ENCODE results near the gene WDR4. TPM values are rescaled to one million over a fixed set of nuclear protein-coding genes. Genes with fewer than 3 reads are reported as not detected.
"Not testable (repeated sequence)": the region's sequence is repeated elsewhere in the genome, so short reads cannot be mapped to it uniquely, and the experiment has no call there.

The WDR4 gene
- total RNA-seq, 3 donors from 2014 or later: 6.2 to 16.4 (median 12.7) TPM

GRCh38 chr21:42843056-42843455 lies 36.3 kb downstream of the WDR4 start:
- Histone ChIP-seq H3K27ac (no peak overlapping the region), H3K4me1 (no peaks in the 10 kb centered on the region), H3K4me3 (no peak overlapping the region), H3K9me3 (no peaks in the 10 kb centered on the region), H3K27me3 (no peaks in the 10 kb centered on the region), H3K36me3 (no peaks in the 10 kb centered on the region)
- DNase-seq (ENCODE audit: low spot score in 2 of 2): no peak
- intact Hi-C loops (cut with DNase I; ENCODE audit: low total_unique reads): no loop called here
- TF ChIP-seq POLR2AphosphoS5 (IDR thresholded peaks at IDR 0.05) (no peak), POLR2A (IDR thresholded peaks at IDR 0.05) (no peak), CTCF (IDR thresholded peaks at IDR 0.05) (no peak)

- H3K4me1 ChIP-seq, H3K36me3 ChIP-seq: not testable (repeated sequence)
- peak in 1 of 2 donors; percentile 41 for DNase-seq (ENCODE audit: low spot score in 2 of 2)
Observed at GRCh38 chr21:42841916-42842655, 37.3 kb downstream of the WDR4 start.

GRCh38 chr21:42841156-42841915 lies 38.0 kb downstream of the WDR4 start:
- no peak for TF ChIP-seq POLR2A (IDR thresholded peaks at IDR 0.05)
- no peak for TF ChIP-seq CTCF (IDR thresholded peaks at IDR 0.05)
- no peak for TF ChIP-seq POLR2AphosphoS5 (IDR thresholded peaks at IDR 0.05)
- intact Hi-C loops (cut with DNase I; ENCODE audit: low total_unique reads): no loop called here
- no peak overlapping the region for H3K4me3 ChIP-seq
- no peaks in the 10 kb centered on the region for H3K36me3 ChIP-seq
- peak in 1 of 2 donors; percentile 39 for DNase-seq (ENCODE audit: low spot score in 2 of 2)
- no peak overlapping the region for H3K27ac ChIP-seq
- H3K27me3 ChIP-seq: no peaks in the 10 kb centered on the region
- no peaks in the 10 kb centered on the region for H3K9me3 ChIP-seq
- H3K4me1 ChIP-seq: no peaks in the 10 kb centered on the region

More at GRCh38 chr21:42841916-42842655, 37.3 kb downstream of the WDR4 start:
- H3K27me3 ChIP-seq; H3K9me3 ChIP-seq; H3K27ac ChIP-seq; H3K4me3 ChIP-seq; intact Hi-C loops (cut with DNase I; ENCODE audit: low total_unique reads): not testable (repeated sequence)

- Histone ChIP-seq H3K36me3 (no peaks in the 10 kb centered on the region), H3K27ac (no peak overlapping the region), H3K9me3 (no peaks in the 10 kb centered on the region), H3K27me3 (no peaks in the 10 kb centered on the region), H3K4me3 (no peak overlapping the region), H3K4me1 (no peaks in the 10 kb centered on the region)
- intact Hi-C loops (cut with DNase I; ENCODE audit: low total_unique reads): no loop called here
- peak in 1 of 2 donors; percentile 15 for DNase-seq (ENCODE audit: low spot score in 2 of 2)
- TF ChIP-seq CTCF (IDR thresholded peaks at IDR 0.05) (no peak), POLR2AphosphoS5 (IDR thresholded peaks at IDR 0.05) (no peak)
Observed at GRCh38 chr21:42840411-42841155, 38.8 kb downstream of the WDR4 start.

GRCh38 chr21:42839271-42840231 lies 39.8 kb downstream of the WDR4 start:
- no peak overlapping the region for H3K27ac ChIP-seq
- no peaks in the 10 kb centered on the region for H3K9me3 ChIP-seq
- H3K36me3 ChIP-seq: no peaks in the 10 kb centered on the region
- no peak overlapping the region for H3K4me3 ChIP-seq
- intact Hi-C loops (cut with DNase I; ENCODE audit: low total_unique reads): no loop called here
- DNase-seq (ENCODE audit: low spot score in 2 of 2): peak in 1 of 2 donors; percentile 41
- H3K4me1 ChIP-seq: no peaks in the 10 kb centered on the region
- TF ChIP-seq POLR2AphosphoS5 (IDR thresholded peaks at IDR 0.05) (no peak), CTCF (IDR thresholded peaks at IDR 0.05) (no peak), POLR2A (IDR thresholded peaks at IDR 0.05) (no peak)
- H3K27me3 ChIP-seq: no peaks in the 10 kb centered on the region

GRCh38 chr21:42838212-42838690 lies 41.1 kb downstream of the WDR4 start:
- H3K27ac ChIP-seq; H3K4me1 ChIP-seq; H3K9me3 ChIP-seq; H3K4me3 ChIP-seq; intact Hi-C loops (cut with DNase I; ENCODE audit: low total_unique reads); DNase-seq (ENCODE audit: low spot score in 2 of 2); H3K36me3 ChIP-seq; H3K27me3 ChIP-seq: not testable (repeated sequence)
